OCI-LY3 (cell line): Measurements from ENCODE around the gene SLC15A1.

Experiments used
- H2AFZ ChIP-seq: fragments of 200-600, 300-600 bp; shearing (Covaris generic); 2 replicates; pipeline ENCODE4 v1.6.0; 2014; ENCODE audit warnings: antibody characterized with exemption, low read depth, low read length
- H3K27ac ChIP-seq: fragments of 200-600, 300-600 bp; sonication (generic); 2 replicates; pipeline ENCODE4 v1.5.1; 2014; ENCODE audit warnings: mild to moderate bottlenecking, low read length, moderate library complexity, mixed read lengths
- H3K27me3 ChIP-seq: fragments of 200-600, 300-600 bp; sonication (generic); 2 replicates; pipeline ENCODE4 v1.6.1; 2014; ENCODE audit warnings: low read depth, low read length, mixed read lengths
- H3K36me3 ChIP-seq: fragments of 200-600, 300-600 bp; sonication (generic); replicated peaks from 2 replicates; pipeline ENCODE3; 2014; ENCODE audit warnings: low read depth, low read length, mixed read lengths
- H3K4me1 ChIP-seq: fragments of 300-600, 200-600 bp; sonication (generic); 2 replicates; pipeline ENCODE4 v1.6.1; 2014; ENCODE audit warnings: low read length, mixed read lengths
- H3K4me2 ChIP-seq: fragments of 200-600, 300-600 bp; sonication (generic); 2 replicates; pipeline ENCODE4 v1.6.1; 2014; ENCODE audit warnings: low read length, mixed read lengths
- H3K4me3 ChIP-seq: fragments of 300-600, 200-600 bp; sonication (generic); 2 replicates; pipeline ENCODE4 v1.5.1; 2014; ENCODE audit warnings: antibody characterized with exemption, mild to moderate bottlenecking, low read length, moderate library complexity
- H3K79me2 ChIP-seq: fragments of 300-600, 200-600 bp; shearing (Covaris generic); 2 replicates; pipeline ENCODE4 v1.6.1; 2014; ENCODE audit warnings: mild to moderate bottlenecking, low read length, mixed read lengths
- H3K9ac ChIP-seq: fragments of 300-600, 200-600 bp; shearing (Covaris generic); 2 replicates; pipeline ENCODE4 v1.6.0; 2014; ENCODE audit warnings: mild to moderate bottlenecking, low read length, moderate library complexity
- H3K9me3 ChIP-seq: fragments of 200-600, 300-600 bp; shearing (Covaris generic); 2 replicates; pipeline ENCODE4 v1.6.1; 2014; ENCODE audit warnings: low read length, mixed read lengths; ENCODE audit not compliant: insufficient read depth
- H4K20me1 ChIP-seq: fragments of 200-600, 300-600 bp; sonication (generic); 2 replicates; pipeline ENCODE4 v1.6.1; 2016; ENCODE audit warnings: low read length, mixed read lengths; ENCODE audit not compliant: insufficient read depth
- EZH2phosphoT487 ChIP-seq: fragments of 200-600 bp; shearing (Covaris generic); IDR thresholded peaks from 2 replicates; pipeline ENCODE4 v1.6.1; 2018; ENCODE audit warnings: antibody characterized with exemption, mixed run types, low read depth
- TF ChIP-seq, protein P1 (sequence below): fragments of 200-600, 300-600 bp; sonication (generic); IDR thresholded peaks from 2 replicates; pipeline ENCODE4 v1.5.1; 2014; ENCODE audit warnings: antibody characterized with exemption, low read length, low read depth

The SLC15A1 gene

DNA sequence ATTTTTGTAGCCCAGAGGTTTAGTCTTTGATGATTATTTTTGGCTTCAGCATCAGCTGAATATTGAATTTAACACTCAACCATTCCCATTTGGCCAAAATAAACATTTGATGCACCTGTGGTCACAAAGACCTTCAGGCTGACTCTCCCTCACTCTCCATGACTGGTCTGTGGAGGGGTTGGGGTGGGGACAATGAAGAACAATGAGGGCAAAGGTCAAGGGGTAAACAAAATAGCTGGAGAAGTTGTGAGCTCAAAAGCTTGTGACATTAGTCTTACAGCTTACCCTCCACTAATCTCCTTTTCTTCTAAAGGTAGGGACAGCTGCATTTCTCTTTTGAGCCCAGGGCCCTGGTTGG, 86.9 kb downstream of the SLC15A1 start:
- Histone ChIP-seq H3K4me3 (no peak overlapping the region), H4K20me1 (no peaks in the 10 kb centered on the region), H3K4me1 (no peaks in the 10 kb centered on the region), H3K4me2 (no peak overlapping the region), H3K79me2 (no peaks in the 10 kb centered on the region), H2AFZ (no peak overlapping the region), H3K9me3 (no peaks in the 10 kb centered on the region), H3K9ac (no peak overlapping the region), H3K36me3 (no peaks in the 10 kb centered on the region), H3K27me3 (peaks cover 51% of the 10 kb centered on the region), H3K27ac (no peak overlapping the region)
- no peak for TF ChIP-seq EZH2phosphoT487
- TF ChIP-seq, protein P1, sequence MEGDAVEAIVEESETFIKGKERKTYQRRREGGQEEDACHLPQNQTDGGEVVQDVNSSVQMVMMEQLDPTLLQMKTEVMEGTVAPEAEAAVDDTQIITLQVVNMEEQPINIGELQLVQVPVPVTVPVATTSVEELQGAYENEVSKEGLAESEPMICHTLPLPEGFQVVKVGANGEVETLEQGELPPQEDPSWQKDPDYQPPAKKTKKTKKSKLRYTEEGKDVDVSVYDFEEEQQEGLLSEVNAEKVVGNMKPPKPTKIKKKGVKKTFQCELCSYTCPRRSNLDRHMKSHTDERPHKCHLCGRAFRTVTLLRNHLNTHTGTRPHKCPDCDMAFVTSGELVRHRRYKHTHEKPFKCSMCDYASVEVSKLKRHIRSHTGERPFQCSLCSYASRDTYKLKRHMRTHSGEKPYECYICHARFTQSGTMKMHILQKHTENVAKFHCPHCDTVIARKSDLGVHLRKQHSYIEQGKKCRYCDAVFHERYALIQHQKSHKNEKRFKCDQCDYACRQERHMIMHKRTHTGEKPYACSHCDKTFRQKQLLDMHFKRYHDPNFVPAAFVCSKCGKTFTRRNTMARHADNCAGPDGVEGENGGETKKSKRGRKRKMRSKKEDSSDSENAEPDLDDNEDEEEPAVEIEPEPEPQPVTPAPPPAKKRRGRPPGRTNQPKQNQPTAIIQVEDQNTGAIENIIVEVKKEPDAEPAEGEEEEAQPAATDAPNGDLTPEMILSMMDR: no peak

DNA sequence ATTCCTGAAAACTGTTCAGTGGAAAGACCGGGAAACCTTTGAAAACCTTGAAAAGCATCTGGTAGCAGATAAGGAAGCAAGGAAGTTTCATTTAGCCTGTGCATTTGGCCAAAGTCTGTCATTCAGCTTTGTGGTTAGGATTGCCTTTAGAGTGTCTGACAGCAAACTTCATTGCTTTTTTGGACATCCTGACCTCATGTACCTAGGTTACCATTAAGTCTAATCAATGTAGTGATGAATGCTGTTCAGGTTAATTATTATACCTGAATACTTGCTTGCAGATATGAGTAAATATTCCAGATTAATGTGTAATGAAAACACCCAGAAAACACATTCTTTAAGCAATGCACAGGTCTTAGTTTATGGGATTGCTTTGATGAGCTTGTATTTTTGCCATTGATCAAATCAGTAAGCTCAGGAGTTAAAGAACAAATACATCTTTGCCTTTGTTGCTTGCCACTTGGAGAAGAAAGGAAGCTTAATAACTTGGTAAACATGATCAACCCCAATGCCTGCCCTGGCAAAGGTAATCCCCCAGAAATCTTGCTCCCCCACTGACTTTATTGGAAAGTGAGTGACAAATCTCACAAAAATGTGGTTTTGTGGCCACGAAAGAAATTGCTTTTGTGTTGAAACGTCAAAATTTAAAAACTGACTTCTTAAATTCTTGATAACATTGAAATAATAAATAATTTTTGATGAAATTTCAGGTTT, 87.4 kb downstream of the SLC15A1 start:
- Histone ChIP-seq H3K4me1 (no peaks in the 10 kb centered on the region), H3K4me3 (no peak overlapping the region), H3K27me3 (peaks cover 51% of the 10 kb centered on the region), H3K36me3 (no peaks in the 10 kb centered on the region), H4K20me1 (no peaks in the 10 kb centered on the region), H2AFZ (no peak overlapping the region), H3K9ac (no peak overlapping the region), H3K4me2 (no peak overlapping the region), H3K9me3 (no peaks in the 10 kb centered on the region), H3K79me2 (no peaks in the 10 kb centered on the region), H3K27ac (no peak overlapping the region)
- no peak for TF ChIP-seq EZH2phosphoT487
- TF ChIP-seq, protein P1: no peak

DNA sequence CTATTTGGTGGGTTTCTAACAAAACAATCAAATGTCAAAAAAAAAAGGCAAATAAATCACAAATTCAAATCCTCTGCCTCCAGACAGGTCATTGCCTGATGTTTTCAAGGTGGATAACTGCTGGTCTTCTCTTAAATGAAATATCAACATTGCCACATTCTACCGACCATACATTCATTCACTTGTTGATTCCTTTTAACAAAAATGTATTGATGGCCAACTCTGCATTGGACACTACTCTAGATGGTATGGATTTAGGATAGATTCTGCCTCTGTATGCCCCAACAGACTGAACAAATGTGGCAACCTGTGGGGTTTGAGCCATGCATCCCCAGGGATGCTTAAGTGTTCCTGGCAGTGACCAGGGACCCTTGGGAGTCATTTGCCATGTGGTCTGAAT, 88.0 kb downstream of the SLC15A1 start:
- H2AFZ ChIP-seq: no peak overlapping the region
- H3K4me1 ChIP-seq: no peaks in the 10 kb centered on the region
- no peak overlapping the region for H3K4me3 ChIP-seq
- no peak overlapping the region for H3K4me2 ChIP-seq
- H3K9me3 ChIP-seq: no peaks in the 10 kb centered on the region
- no peak overlapping the region for H3K9ac ChIP-seq
- H3K36me3 ChIP-seq: no peaks in the 10 kb centered on the region
- no peaks in the 10 kb centered on the region for H3K79me2 ChIP-seq
- H3K27ac ChIP-seq: no peak overlapping the region
- H3K27me3 ChIP-seq: peaks cover 45% of the 10 kb centered on the region
- TF ChIP-seq, protein P1: no peak
- no peak for TF ChIP-seq EZH2phosphoT487
- H4K20me1 ChIP-seq: no peaks in the 10 kb centered on the region

DNA sequence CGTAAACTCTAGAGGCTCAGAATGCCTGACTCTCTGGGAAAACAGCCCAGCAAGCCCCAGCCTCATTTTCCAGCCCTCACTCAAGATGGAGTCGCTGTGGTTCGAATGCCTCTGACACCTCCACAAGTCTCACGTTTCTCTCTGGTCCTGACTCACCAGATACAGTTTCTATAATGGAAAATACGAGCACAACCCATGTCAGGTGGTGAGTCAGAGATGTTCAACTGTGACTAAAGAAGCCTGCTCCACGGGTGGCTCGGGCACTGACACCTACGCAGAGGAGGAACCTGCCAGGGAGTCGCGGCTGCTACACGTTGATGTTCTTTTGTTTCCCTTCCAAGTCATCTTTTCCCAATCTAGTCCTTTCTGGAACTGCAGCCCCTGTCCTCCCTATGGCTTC, 88.4 kb downstream of the SLC15A1 start:
- Histone ChIP-seq H3K4me2 (no peak overlapping the region), H3K9me3 (no peaks in the 10 kb centered on the region), H2AFZ (no peak overlapping the region), H3K36me3 (no peaks in the 10 kb centered on the region), H3K4me1 (no peaks in the 10 kb centered on the region), H3K27ac (no peak overlapping the region), H4K20me1 (no peaks in the 10 kb centered on the region), H3K27me3 (peaks cover 41% of the 10 kb centered on the region), H3K79me2 (no peaks in the 10 kb centered on the region), H3K4me3 (no peak overlapping the region), H3K9ac (no peak overlapping the region)
- TF ChIP-seq EZH2phosphoT487: no peak
